Activated CD4-positive, alpha-beta T cell treated with anti-CD3 and anti-CD28 coated beads, Interleukin-2, Interleukin-6, amounts not matched to agents 100 ng/mL and 50 ng/mL, durations not matched to agents 16 hours and 8 hours (primary cell): Measurements from ENCODE around the gene ARID3C.
"Not testable (repeated sequence)": the region's sequence is repeated elsewhere in the genome, so short reads cannot be mapped to it uniquely, and the experiment has no call there.

Experiments
- DNase-seq: peaks from one replicate; pipeline ENCODE4 v3.0.0-alpha.2; 2020

The ARID3C gene

GRCh38 chr9:34651876-34652601 is 23.2 kb upstream of the ARID3C start, which contains the start of gene IL11RA:
Gene IL11RA (plus strand): TSS chr9:34652185. CDS start chr9:34655218, 3,033 bp downstream.
- DNase-seq: peak; percentile 59

DNA sequence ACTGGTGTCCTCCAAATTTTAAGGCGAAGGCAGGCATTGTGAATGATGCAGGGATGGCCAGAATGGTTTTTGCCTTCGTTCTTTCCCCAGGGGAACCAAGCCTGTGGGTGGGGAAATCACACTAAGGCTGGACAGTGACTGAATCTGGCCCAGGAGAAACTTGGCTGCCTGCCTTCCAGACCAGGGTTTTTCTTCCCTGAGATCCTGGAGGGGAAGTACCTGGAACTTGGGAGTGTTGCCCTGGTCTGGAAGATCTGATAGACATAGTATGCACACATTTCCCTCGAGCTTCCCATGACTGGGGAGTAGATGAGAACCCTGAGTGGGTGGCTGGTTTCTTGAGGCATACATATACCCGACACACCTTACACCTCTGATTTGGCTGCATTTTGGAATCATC is 22.5 kb upstream of the ARID3C start:
- no peak for DNase-seq

DNA sequence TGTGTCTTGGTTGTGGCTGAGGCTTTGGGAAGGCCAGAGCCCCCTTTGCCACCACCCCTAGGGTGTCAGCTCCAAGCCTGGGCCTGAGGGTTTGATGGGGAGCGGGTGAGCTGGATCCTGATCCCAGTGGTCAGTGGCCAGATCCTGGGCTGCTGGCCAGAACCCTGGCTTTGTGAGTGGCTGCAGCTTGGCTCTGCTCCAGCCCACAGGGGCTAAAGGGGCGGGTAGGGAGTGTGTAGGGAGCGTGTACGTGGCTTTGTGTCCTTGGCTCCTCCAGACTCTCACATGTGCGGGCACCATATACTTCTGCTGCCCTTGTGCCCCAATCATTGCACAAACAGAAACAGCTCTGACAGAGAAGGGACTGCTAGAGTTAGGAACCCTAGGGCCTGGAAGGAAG is 21.9 kb upstream of the ARID3C start:
- DNase-seq: no peak

- DNase-seq: no peak
Measured at GRCh38 chr9:34648673-34649072, 19.8 kb upstream of the ARID3C start.

DNA sequence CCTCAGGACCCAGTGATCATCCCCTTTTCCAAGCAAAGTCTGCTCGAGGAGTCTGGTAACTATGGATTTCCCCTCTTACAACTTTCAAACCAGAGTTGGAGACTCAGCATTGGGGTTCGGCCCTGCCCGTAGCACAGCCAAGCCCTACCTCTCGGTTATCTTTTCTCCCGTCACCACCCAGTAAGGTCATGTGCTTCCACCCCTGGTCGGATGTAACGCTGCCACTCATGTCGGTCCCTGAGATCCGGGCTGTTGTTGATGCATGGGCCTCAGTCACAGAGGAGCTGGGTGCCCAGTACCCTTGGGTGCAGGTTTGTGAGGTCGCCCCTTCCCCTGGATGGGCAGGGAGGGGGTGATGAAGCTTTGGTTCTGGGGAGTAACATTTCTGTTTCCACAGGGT is 18.8 kb upstream of the ARID3C start:
- DNase-seq: peak; percentile 36

GRCh38 chr9:34647084-34647403 is 18.2 kb upstream of the ARID3C start:
- DNase-seq: no peak

DNA sequence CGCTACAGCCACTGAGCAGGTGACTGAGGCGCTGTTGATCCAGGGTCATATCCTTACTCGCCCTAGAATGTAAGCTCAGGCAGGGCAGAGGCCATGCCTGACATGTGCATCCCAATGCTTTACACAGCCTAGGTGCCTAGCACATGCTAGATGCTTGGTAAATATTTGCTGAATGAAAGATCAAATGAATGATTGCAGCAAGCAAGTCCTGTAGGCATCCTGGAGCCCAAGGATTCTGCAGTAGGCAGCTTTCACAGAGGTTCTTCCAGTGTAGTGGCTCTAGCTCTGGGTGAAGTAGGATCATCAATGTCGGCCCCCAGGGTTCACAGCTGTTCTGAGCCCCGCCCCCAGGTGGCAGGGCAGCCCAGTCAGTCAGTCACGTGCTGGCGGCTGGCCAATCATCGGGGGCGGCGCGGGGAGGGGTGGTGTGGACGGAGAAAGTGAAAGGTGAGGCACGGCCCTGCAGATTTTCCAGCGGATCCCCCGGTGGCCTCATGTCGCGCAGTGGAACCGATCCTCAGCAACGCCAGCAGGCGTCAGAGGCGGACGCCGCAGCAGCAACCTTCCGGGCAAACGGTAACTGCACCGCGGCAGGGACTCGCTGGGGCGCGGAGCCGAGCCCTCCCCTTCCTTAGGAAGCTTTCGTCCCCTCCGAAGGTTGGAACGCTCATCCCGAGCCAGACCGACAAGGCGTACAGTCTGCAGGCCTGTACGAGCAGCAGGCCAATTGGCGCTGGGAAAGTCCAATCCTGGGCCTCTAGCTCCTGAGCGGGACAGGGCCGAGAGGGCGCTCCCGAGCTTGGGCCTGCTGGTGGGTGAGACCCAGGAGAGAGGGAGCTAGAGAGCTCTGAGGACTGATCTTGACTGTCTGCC is 17.6 kb upstream of the ARID3C start, which contains the start of gene GALT:
Gene GALT (plus strand): TSS at position 465 of the 873 bp plus-strand sequence. CDS start 30 bp downstream, at position 495.
- DNase-seq: peak; percentile 97

DNA sequence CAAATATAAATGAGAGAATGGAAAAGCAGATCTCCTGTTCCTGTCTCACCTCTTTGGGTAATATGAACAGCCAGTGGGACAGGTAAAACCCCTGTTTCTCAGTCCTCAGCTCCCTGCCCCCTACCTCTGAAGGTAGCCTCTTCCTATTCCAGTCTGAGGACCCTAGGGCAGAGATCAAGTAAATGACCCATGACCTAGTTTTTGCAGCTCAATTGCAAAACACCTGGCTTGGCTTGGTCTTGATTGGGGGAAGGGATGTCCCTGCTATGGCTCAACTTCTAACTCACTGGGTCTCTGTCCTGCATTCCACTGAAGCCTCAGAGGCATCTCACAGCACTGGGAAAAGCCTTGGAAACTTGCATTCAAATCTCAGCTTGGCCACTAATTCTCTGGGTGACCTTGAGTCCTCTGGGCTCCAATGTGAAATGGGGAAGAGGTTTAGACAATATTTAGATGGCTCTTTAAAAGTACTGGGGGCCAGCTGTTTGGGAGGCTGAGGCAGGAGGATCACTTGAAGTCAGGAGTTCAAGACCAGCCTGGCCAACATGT is 16.0 kb upstream of the ARID3C start:
- DNase-seq: no peak

- DNase-seq: no peak
Measured at GRCh38 chr9:34642679-34643078, 13.8 kb upstream of the ARID3C start.

GRCh38 chr9:34639322-34639721 is 10.5 kb upstream of the ARID3C start:
- DNase-seq: not testable (repeated sequence)

DNA sequence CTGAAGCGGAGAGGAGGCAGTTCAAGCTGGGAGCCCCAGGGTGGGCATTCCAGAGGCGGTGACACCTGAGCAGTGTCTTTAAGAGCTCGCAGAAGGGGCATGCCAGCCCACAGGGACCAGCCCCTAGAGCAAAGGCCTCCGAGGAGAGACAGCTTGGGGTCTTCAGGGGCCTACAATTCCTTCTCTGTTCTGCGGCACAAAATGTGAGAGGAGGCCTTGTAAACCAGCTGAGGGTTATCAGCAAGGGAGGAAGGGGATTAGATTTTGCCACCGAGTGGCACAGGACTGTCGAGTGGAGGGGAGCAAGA is 9.2 kb upstream of the ARID3C start:
- no peak for DNase-seq

DNA sequence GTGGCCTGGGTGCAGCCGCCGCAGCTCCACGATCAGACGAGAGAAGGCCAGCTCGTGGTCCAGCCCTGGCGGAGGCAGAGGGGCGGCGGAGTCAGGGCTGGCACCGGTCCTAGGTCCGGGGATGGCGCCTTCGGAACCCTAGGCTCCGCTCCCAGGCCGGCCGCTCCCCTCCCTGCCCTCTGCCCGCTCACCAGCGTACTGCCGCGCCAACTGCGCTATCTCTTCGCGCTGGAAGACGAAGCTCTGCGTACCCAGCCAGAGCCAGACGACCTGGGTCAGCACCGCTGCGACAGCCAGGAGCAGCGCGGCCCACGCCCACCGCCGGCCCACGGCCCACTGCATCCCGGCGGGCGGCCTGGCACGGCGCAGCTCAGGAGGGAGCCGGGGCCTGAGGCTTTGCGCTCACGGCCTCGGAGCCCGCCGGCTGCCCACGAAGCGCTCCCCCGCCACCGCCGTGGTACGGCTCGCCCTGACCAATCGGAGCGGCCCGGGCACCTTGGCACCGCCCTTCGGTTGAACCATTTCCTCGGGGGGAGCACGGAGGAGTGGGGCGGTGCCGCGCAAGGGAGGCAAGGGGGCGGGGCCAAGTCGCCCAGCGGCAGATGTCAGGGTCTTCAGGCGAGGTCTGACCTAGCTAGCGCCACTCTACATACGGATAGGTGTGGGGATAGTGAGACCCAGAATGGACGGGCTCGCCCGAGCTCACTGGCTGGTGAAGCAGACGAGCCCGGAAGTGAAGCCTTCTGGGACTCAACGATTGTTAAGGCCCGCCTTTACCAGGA is 8.7 kb upstream of the ARID3C start, which contains the start of gene SIGMAR1:
Gene SIGMAR1 (minus strand): TSS at position 432 of the 782 bp plus-strand sequence. CDS start 90 bp downstream, at position 342.
- DNase-seq: peak; percentile 97

DNA sequence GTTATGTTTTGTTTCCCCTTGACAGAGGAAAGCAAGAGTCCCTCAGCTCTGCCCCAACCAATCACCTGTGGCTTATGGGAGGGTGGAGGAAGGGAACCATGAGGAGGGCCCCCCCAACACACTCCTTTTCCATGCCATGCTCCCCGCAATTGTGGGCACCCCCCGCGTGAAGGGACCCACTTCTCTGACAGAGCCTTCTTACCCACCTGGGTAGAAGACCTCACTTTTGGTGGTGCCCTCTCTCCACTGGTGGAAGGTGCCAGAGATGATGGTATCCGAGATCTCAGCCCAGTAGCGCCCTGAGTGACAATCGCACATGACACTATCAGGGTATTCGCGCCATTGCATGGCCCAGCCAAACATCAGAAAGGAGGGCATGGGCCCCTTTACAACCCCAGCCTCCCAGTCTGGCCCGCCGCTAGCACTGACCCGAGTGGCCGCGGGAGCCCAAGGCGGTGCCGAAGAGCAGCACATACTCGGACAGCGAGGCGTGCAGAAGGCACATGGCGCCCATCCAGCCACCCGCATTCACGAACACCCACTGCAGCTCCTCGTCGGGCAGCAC is 8.0 kb upstream of the ARID3C start:
- peak; percentile 42 for DNase-seq

- DNase-seq: no peak
Measured at GRCh38 chr9:34635556-34635955, 6.7 kb upstream of the ARID3C start.

- no peak for DNase-seq
Measured at GRCh38 chr9:34634551-34635248, 5.8 kb upstream of the ARID3C start.

DNA sequence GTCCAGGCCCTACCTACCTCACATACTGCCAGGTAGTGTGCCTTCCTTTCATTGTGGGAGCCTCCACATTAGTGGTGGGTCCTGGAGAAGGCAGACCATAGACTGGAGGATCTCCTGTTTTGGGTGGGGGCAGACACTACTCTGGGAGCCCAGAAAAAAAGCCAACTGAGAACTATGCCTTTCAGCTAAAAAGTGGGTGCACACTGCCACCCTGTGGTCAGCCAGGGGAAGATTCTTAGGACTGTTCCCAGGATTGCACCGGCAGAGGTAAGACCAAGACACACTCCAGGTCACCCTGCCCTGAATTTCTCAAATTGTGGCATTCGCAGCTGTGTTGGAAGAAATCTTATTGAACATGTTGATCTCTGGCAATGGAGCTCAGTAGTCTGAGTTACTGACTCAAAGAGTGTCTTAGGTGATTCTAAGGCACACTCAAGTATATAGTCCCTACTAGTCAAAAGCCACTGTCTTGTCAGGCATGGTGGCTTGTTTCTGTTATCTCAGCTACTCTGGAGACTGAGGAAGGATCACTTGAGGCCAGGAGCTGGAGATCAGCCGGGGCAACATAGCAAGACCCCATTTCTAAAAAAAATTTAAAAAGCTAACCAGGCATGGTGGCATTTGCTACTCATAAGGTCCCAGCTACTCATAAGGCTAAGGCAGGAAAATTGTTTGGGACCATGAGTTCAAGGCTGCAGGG is 5.1 kb upstream of the ARID3C start:
- DNase-seq: peak; percentile 82

GRCh38 chr9:34633166-34633565 is 4.3 kb upstream of the ARID3C start:
- no peak for DNase-seq

DNA sequence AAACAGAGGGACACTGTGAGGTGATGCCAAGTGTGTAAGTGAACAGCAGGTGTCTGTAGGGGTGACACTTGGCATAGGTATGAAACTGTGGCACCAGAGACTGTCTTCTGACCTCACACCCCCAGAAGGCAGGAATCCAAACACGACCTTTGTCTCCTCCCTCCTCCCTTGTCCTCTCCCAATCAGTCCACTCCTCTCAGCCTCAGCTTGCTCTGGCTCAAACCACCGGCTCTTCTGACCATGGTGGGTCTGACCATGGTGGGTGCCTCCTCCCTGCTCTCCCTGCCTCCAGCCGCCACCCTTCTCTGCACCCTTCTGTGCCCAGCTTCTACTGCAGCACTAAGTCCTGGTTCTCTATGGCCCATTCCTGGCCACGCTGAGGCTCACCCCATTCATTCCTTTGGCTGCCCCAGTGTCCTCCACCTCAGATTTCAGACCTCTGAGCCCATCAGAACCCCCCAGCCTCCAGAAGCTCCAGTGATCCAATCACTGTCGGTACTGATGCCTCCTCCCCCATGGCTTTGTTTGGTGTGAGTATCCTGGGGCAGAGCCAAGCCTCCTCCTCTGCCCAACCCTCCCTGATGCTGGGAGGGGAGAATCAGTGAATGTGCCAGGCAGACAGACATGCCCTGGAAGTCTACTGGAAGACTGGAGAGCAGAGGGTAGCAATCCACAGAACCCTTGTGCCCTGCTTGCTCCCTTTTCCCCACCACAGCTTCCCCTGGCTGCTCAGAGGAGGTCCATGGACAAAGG is 1.7 kb upstream of the ARID3C start:
- DNase-seq: no peak

GRCh38 chr9:34629491-34629808 is 584 bp upstream of the ARID3C start:
- no peak for DNase-seq

GRCh38 chr9:34627716-34628655 is 880 bp downstream of the ARID3C start:
- no peak for DNase-seq
